H1 (cell line): Measurements from ENCODE around the gene IL12RB2. TPM values are rescaled to one million over a fixed set of nuclear protein-coding genes. Genes with fewer than 3 reads are reported as not detected.

ENCODE experiments used
- CHD1 ChIP-seq: IDR thresholded peaks from 2 replicates; pipeline ENCODE4 v1.6.1; 2012; ENCODE audit warnings: low read depth, low read length, improper control_type of control experiment
- E2F6 ChIP-seq: IDR thresholded peaks from 2 replicates; pipeline ENCODE4 v1.6.1; 2012; ENCODE audit warnings: inconsistent platforms
- HDAC2 ChIP-seq, 2 experiments: fragments of 300-600 bp in 1 of 2; sonication (generic) in 1 of 2; IDR thresholded peaks; 2 replicates each; pipeline ENCODE4 v1.6.1; 2011 to 2012; ENCODE audit warnings: low read depth in 2 of 2, low read length in 2 of 2, mild to moderate bottlenecking in 2 of 2, moderate library complexity in 2 of 2, borderline replicate concordance in 1 of 2, inconsistent platforms in 1 of 2
- TAF7 ChIP-seq: optimal IDR thresholded peaks from 2 replicates; pipeline ENCODE3; 2011; ENCODE audit warnings: low read depth, mild to moderate bottlenecking, inconsistent platforms, low read length, moderate library complexity, borderline replicate concordance
- polyA plus RNA-seq, 7 experiments: library from polyadenylated mRNA; depleted of rRNA in 3 of 7; stranded (reverse) in 5 of 7; unstranded in 2 of 7; fragments of >200 nt in 5 of 7; fragments of 200-250 nt in 2 of 7; gene quantifications; 1 replicate in 5 of 7; 2 replicates in 1 of 7; 4 replicates in 1 of 7; pipeline versions ENCODE4 v1.2.1 to v1.2.3, GENCODE V29; 2011 to 2013; ENCODE audit warnings: missing spikeins in 2 of 7, mixed read lengths in 2 of 7
- total RNA-seq: library from RNA; stranded (reverse); fragmentation: NEBNext Ultra II Directional; extraction: Animal tissue kit (Norgen Biotek cat#: 25700); gene quantifications from 2 replicates; pipeline ENCODE4 v1.2.1, GENCODE V29; 2021

IL12RB2 gene
- total and polyA plus RNA-seq, 2 of the 8 experiments (the other 6 are each of a cell fraction or from before 2014, with no cell fraction given): 1.4 TPM

- no peak for TF ChIP-seq E2F6
- TF ChIP-seq HDAC2 (IDR thresholded peaks at IDR 0.05; ENCODE audit: borderline replicate concordance in 1 of 2, low read depth in 2 of 2, low read length in 2 of 2): no peak
- TF ChIP-seq TAF7: no peak
- no peak for TF ChIP-seq CHD1
- TF ChIP-seq, all 59 proteins: peak for 0
Measured at GRCh38 chr1:67316918-67317317, 9.2 kb downstream of the IL12RB2 start (continued).
